NCI-H2107 (cell line): ENCODE data around the gene RNU1-3.
"Not testable (repeated sequence)": the region's sequence is repeated elsewhere in the genome, so short reads cannot be mapped to it uniquely, and the experiment has no call there.

Source experiments
- DNase-seq: peaks from one replicate; lab custom pipeline; 2025; lab: John Stamatoyannopoulos, UW

Gene RNU1-3

DNA sequence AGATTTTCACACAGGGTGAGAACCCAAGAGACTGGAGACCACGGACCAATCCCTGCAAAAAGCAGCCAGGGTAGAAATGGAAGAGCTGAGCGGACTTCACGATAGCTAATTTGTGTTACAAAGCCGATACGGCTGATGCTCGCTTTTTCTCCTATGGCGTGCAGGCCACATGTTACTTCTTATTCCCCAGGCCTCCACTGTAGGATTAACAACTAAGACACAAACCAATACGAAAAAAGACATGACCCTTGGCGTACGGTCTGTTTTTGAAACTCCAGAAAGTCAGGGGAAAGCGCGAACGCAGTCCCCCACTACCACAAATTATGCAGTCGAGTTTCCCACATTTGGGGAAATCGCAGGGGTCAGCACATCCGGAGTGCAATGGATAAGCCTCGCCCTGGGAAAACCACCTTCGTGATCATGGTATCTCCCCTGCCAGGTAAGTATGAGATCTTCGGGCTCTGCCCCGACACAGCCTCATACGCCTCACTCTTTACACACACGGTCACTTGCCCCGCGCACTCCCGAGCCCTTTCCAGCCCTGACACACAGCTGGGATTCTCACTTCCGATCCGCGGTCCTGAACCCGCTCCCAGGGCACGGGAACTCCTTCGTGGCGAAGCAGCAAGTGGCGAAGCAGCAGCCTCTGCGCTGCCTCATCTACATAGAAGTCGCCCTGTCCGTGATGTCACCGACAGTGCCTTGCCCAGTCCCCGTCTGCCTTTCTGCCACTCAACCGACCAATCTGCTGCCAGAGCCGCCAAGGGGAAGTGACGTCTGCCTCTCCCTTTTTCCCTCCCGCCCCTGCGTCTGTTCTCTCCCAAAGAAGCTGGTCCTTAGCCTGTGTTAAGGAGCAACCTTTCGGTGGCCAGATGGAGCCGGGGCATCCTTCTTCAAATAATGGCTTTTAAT, at the start of gene RNU1-3:
Gene RNU1-3, minus strand, starts transcription at position 447 of the 912 bp plus-strand sequence.
- not testable (repeated sequence) for DNase-seq

DNA sequence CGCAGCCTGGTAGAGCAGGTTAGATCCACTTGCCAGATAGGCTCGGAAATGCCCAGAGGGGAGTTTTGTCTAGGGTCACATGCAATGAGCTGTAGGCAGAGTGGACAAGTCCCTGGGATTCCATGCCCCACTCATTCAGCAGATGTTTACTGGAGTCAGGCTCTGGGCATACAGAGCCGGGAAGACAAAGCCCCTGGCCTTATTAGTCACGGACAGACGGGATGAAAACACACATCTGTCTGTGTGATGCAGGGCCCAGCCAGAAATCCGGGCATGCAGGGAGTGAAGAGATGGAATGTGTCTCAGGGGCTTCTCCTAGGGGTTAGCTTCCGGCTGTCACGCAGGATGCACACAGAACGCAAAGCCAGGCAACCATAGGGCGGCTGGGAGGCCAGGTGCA, 46.7 kb upstream of the RNU1-3 start:
- not testable (repeated sequence) for DNase-seq

DNA sequence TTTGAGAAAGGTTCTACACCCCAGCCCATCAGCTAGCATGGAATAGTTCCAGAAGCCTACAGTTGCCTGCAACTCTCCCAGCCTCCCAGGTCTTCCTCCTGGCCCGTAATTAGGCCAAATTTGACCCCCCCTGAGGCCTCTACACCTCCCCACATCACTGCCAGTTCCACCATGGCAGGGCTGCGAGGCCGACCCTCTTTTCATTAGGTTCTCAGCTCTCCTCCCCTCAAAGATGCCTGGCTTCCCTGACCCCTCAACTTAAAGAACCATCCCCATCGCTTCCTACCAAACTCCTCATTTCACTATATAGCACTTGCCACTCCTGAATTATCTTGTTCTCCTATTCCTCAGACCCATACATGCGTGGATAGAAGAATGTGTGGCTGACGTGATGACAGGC, 46.2 kb upstream of the RNU1-3 start:
- not testable (repeated sequence) for DNase-seq

DNA sequence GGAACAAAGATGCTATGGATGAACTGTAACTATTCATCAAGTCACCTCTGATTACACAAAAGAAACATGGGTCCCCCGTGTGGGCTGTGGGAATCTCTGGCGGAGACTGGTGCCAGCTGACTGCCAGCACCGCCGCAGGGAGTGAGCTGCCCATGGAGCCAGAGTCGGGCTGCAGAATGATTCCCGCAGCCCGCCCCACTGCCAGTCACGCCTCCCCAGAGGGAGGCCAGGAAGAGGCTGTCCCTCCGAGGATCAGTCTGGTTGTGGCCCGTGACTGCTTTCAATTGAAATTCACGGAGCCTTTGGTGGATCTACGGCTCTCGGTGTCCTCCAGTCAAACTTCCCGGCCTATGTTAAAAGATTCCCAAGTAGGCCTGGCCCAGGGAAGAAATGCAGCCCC, 45.8 kb upstream of the RNU1-3 start:
- DNase-seq: not testable (repeated sequence)

DNA sequence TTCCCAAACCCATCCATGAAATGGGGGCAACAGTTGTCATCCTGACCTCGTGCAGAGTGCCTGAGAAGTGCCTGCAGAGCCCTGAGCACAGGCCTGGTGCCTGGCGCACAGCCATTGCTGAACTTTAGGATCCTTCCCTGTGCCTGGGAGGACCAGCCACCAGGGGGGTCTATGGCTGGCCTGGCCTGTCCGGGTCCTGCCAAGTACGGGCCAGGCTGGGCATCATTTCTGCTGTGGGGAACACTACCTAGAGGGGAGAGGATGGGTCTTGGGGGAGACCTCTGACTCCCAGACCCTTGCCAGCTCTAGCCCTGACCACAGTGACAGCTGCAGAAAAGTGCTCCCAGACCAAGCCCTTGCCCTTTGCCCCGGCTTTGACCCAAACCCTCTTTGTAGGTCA, 45.4 kb upstream of the RNU1-3 start:
- DNase-seq: not testable (repeated sequence)

- DNase-seq: not testable (repeated sequence)
Measured at GRCh38 chr1:16710618-16711017, 43.9 kb upstream of the RNU1-3 start.

DNA sequence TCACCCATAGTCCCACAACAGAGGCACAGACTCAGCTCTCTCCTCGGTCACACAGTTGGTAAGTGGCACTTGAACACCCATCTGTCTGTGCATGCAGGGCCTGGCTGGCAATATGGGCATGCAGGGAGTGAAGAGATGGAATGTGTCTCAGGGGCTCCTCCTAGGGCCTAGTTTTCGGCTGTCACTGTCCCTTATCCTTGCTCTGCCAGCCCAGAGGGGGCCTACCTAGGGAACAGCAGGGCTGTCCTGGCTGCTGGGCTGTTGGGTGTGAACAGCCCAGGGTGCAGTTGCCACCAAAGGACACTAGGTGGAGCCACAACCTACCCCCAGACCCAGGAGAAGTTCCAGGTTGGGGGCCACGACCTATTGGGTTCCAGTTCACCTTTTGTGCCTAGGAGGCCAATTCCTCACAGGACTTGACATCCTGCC, 42.9 kb upstream of the RNU1-3 start:
- not testable (repeated sequence) for DNase-seq

DNA sequence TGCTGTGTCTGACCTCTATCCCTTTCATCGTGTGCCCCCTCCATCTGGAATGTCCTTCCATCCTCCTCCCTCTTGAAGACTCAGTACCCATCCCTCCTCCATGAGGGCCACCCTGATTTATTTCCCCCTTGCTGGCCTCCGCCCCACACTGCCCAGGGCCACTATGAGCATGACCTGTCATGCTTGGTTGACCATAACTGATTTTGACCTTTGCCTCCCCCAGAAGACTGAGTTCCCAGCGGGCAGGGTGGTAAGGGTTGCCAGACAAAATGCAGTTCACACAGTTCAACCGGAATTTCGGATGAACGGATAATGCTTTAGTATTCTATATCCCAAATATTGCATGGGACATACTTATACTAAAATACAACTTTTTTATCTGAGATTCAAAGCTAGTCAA, 42.0 kb upstream of the RNU1-3 start:
- not testable (repeated sequence) for DNase-seq

DNA sequence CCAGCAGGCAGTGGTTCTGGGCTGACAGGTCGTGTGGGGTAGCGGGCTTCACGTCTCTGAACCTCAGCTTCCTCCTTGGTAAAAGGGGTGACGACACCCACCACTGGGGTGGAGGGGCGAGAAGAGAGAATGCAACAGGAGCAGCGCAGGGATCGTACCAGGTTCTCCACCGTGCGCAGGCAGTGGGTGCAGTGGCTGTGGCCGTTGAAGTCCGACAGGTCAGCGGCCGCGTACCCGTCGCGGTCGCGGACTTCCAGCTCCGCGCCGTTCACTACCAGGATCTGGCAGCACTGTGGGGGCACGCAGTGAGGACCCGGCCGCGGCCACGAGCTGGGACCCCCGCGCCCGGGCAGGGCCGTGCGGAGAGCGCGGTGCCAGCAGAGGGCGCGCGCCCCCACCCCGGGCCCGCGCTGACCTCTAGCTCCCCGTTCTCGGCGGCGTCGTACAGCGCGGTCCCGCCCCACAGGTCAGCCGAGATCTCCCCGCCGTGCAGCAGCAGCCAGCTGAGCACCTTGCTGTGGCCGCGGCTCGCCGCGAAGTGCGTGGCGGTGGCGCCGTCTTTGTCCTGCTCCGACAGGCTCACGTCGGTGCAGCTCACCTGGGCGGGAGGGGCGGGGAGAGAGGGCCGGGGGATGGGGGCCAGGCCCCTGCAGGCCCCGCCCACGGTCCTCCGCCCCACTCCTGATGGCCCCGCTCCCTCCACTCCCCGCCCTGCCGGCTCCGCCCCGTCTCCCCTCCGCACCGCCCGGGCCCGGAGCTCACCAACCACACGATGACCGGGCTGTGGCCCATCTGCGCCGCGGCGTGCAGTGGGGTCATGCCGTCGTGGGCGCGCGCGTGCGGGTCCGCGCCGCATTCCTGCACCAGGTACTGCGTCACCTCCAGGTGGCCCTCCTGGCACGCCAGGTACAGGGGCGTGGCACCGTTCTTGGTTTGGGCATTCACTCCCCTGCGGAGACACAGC, 40.7 kb upstream of the RNU1-3 start:
- DNase-seq: not testable (repeated sequence)

GRCh38 chr1:16706302-16706701, 39.6 kb upstream of the RNU1-3 start:
- not testable (repeated sequence) for DNase-seq

GRCh38 chr1:16704502-16705100, 37.9 kb upstream of the RNU1-3 start:
- not testable (repeated sequence) for DNase-seq

DNA sequence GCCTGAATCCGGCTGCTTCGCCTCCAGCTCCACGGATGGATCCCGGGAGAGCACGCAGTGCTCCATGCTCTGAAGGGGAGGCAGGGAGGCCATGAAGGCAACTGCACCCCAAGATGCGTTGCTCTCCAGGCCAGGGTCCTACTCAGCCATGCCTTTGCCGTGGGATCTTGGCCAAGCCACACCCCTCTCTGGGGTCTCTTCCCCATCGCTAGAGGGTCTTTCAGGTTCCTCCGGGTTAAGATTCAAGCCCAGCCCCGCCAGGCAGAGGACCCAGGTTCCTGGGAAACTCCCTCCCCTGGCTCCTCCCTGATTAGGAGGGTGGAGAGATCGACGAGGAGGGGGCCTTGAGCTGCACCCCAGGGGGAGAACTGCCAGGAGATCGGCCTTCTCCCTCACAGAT, 37.3 kb upstream of the RNU1-3 start:
- not testable (repeated sequence) for DNase-seq

- DNase-seq: not testable (repeated sequence)
Measured at GRCh38 chr1:16703602-16704001, 36.9 kb upstream of the RNU1-3 start.

DNA sequence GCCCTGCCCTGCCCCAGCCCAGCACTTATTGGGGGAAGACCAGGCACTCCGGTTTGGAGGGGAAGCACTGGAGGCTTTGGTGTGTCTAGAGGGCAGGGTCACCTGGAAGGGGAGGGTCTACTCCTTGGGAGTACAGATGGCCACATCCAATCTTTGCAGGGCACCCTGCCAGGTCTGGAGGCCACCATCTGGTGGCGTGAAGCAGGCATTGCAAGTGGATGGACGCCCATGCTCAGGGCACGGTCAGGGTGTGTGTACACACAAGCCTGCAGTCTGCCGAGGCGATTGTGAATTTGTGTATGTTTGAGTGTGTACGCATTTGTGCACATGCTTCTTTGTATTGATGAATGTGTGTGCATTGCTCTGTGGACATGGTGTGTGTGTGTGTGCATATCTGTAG, 36.4 kb upstream of the RNU1-3 start:
- DNase-seq: not testable (repeated sequence)

- DNase-seq: not testable (repeated sequence)
Measured at GRCh38 chr1:16702280-16702679, 35.5 kb upstream of the RNU1-3 start.

DNA sequence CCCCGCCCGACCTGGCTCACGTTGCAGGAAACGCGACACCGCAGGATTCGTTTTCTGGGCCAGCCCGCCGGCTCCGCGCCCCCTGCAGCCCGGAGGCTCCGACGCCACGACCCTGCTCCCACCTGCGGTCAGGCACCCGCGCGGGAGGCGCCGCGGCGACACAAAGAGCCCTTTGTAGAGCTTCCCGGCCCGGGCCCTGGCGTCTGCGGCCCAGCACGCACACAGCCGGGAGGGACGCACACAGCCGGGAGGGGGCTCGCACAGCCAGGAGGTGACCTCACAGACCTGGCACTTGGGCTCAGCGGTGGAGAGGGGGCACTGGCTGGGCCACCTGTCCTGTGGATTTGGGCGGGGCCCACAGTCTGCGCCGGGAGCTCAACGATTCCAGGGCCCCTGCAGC, 34.4 kb upstream of the RNU1-3 start:
- DNase-seq: not testable (repeated sequence)

- not testable (repeated sequence) for DNase-seq
Measured at GRCh38 chr1:16700138-16700895, 33.6 kb upstream of the RNU1-3 start.

GRCh38 chr1:16699440-16699839, 32.7 kb upstream of the RNU1-3 start:
- DNase-seq: not testable (repeated sequence)

- not testable (repeated sequence) for DNase-seq
Measured at GRCh38 chr1:16697152-16697551, 30.4 kb upstream of the RNU1-3 start.

DNA sequence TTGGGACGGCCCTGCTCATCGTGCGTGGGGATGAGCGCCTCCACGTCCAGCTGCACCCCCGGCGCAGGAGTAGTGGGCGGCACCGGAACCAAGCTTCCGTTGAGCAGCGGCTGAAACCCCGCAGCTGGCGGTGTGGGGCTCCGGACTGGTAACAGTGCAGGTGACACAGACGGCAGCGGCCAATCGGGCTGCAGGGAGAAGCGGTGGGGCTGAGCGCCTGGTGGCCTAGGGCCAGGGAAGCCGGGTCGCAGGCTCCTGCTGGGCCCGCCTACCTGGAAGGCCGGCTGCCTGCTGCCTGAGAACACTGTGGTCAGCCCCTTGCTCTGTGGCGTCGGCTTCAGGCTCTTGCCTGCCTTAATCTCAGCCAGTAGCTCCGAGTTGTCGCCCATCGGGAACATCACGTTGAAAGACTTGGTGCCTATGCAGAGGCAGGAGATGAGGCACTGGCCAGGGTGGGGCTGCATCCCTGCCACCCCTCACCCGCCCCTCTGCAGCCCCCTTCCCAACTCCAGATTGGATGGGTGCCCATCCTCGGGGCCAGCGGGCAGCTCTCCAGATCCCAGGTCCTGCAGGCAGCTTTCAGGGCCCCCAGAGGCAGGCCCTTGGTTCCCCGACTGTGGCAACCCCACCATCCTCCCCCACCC, 29.9 kb upstream of the RNU1-3 start:
- not testable (repeated sequence) for DNase-seq

- DNase-seq: not testable (repeated sequence)
Measured at GRCh38 chr1:16694308-16694702, 27.6 kb upstream of the RNU1-3 start.
